ENCODE results near the gene AUTS2.
A peak's percentile ranks its signal among the peaks of the same experiment; 100 is the strongest.

AUTS2 gene

DNA sequence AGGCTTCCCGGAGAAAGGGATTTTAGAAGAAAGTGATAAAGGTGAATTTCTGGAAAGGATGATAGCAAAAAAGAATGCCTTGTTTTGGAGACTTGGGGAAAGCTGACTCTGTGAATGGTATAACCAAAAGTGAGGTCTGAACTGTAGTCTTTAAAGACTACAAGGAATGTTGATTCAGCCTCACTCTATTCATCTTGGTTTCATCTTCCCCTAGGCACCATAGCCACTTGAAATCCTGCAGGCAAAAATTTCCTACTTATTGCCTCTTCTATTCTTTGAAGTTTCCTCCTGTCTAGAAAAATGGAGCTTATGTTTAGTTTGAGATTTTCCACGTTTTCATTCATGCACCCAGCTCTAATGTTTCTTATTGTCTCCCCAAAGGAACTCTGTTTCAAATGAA lies 518.0 kb downstream of the AUTS2 start:
- no peak for DNase-seq (ENCODE audit: low read depth in 2 of 2)

DNA sequence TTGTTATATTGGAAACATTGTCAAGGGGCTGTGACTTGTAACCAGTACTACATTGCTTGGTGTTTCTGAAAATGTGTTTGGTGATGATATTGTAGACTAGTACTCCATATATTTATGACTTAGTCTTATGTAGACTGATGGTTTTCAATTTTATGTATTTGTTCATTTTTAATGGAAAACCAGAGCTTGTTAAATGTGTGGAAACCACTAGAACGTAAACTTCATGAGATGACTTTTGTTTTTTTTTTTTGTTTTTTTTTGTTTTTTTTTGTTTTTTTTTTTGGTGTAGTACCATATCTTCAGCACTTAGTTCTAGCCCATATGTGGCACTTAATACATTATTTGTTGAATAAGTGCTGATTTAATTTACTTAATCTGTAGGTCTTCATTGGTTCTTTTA lies 518.6 kb downstream of the AUTS2 start:
- DNase-seq (ENCODE audit: low read depth in 2 of 2): no peak

DNA sequence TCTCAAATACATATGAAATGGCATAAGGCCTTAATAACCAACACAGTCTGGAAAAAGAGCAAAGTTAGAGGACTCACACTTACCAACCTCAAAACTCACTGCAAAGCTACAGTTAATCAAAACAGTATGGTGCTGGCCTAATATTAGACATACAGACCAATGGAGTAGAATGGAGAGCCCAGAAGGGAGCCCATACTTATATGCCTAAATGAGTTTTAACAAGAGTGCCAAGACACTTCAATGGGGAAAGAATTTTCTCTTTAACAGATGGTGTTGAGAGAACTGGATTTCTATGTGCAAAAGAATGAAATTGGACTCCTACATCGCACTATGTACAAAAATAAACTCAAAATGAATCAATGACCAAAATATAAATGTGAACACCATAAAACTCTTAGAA lies 522.6 kb downstream of the AUTS2 start:
- DNase-seq (ENCODE audit: low read depth in 2 of 2): no peak

DNA sequence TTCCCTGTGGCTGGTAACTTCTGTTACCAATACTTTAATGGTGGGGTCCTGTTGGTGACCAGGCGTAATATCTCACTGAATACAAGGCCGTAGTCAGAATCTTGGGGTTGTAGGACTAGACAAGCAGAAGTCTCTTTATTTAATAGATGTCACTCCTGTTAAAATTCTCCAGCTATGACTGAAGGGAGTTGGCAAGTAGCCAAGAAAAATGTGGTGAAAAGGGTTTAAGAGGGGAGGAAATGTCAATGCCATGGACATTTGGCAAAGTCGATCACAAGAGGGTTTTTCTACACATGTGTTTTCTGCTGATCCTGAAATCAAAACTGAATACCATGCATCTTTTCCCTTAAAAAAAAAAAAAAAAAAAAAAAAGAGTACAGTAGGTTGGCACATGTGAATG lies 533.5 kb downstream of the AUTS2 start:
- DNase-seq (ENCODE audit: low read depth in 2 of 2): no peak

DNA sequence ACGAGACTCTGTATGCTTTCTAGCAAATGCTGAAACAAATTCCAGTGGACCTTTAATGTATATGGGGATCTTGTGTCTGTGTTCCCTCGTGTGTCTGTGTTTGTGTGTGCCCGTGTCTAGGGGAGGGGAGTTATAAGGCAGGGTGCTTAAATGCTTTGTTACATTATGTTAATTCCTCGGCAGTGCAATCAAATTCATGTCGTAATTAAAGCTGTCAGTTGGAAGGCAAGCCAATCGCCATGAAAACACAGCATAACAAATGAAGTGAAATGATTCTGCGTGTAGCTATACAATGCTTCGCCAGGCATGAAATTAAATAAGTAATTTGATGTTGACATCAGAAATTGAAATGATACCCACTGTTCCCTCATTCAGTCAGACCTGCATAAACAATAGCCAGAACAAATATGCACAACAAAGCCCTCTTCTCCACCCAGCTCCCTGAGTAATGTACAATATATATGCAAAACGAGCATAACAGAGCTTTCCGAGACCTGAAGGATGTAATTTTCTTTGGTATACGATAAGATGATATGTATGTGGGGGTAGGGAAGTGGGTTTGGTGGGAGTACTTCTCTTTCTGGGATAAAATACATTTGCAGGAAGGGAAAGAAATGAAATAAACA lies 534.1 kb downstream of the AUTS2 start:
- no peak for DNase-seq (ENCODE audit: low read depth in 2 of 2)

DNA sequence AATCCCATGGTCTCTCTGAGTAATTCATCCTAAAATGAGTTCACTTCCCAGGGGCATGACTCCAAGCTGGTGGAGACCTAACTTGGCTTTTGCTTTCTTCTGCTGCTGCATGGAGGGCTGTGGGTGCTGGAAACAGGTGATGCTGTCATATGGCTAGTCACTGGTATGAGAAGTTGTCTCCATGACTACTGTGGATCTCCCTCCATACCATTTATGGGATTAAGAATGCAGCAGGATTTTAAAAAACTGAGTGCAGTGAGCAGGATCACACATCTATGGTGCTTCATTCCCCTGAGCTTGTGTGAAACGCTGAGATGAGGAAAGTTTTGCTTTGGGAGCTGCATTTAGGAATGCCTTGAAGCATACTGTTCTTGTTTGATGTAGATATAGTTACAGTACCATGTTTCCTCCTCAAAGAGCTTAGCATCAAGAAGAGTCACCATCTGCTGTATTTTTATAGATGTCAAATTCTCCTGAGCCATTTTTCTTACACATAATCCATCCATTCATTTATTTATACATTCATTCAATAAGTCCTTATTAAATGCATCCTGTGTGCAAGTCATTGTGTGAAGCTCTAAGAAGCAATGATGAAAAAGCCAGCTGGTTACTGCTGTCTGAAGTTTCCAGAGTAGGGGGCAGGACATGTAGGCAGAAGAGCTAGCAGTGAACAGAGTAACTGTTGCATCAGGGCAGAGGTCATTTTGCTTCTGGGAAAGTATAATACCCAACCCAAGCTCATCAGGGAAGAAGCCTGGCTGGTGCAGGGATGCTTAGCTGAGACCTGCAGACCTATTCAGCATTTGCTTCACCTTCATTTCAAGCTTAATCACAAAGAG lies 534.8 kb downstream of the AUTS2 start:
- no peak for DNase-seq (ENCODE audit: low read depth in 2 of 2)

GRCh38 chr7:70134029-70134770 lies 535.9 kb downstream of the AUTS2 start:
- peak; percentile 84 to 87 for DNase-seq (ENCODE audit: low read depth in 2 of 2)

DNA sequence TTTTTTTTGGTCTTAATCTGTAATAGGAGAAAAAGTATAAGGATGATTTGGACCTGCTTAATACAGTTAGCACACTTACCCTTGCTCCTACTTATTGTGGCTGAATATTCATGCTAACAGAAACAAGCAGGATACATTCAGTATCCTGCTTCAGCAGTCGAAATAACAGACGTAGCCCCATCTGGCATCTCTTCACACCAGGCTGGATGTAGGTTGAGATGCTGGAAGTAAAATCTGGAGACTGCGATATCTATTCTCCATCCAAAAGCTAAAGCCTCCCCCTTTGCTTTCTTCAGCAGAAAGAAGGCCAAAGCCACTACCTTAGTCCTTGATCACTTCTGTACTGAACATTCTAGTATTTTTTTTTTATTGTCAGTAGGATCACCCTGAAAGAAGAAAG lies 537.4 kb downstream of the AUTS2 start:
- no peak for DNase-seq (ENCODE audit: low read depth in 2 of 2)

GRCh38 chr7:70137126-70137525 lies 538.9 kb downstream of the AUTS2 start:
- no peak for DNase-seq (ENCODE audit: low read depth in 2 of 2)

DNA sequence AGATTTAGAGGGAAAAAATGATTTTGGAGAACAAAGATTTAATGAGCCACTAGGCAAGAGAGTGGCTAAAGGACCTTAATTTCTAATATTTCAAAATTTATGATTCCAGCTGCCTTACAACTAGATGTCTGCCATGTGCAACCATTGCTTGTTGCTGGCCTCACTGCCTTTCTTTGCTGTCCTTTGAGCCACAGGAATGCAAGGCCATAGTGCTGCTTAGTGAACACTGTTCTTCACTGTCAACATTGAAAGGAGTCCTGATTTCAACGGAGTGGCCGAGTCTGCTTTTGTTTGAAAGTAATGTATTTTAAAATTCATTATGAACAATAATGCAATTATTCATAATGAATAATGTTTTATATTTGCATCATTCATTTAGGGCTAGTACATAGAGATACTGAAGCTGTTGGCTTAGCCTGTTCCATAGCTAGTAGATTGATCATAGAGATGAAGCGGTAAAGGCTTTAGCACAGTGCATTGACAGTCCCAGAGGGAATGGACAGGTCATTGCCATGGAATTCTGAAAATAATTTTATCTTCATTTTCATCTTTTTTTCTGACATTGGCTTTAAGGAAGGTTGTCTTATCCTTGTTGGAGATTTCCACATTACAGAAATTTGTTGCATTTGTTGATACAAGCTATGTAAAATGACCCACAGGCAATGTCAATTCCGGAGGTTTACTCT lies 544.1 kb downstream of the AUTS2 start:
- no peak for DNase-seq (ENCODE audit: low read depth in 2 of 2)

- peak; percentile 84 to 88 for DNase-seq (ENCODE audit: low read depth in 2 of 2)
Measured at GRCh38 chr7:70143075-70144044, 545.1 kb downstream of the AUTS2 start.

DNA sequence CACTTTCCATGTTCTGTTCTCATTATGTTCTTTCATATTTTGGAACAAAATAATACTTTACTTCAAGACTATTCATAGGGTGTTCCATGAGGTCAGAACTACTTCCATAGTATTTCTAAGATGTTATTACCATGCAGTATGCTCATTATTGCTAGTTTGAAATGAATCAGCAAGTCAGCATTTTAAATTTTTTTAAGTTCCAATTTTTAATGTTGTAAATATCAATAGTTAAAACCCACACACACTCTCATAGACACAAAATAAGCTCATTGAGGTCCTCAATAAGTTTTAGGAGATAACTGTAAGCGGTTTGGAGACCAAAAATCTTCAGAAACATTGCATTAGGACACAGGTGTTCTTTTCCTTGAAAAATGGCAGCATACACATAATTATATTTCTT lies 550.7 kb downstream of the AUTS2 start:
- DNase-seq (ENCODE audit: low read depth in 2 of 2): no peak

DNA sequence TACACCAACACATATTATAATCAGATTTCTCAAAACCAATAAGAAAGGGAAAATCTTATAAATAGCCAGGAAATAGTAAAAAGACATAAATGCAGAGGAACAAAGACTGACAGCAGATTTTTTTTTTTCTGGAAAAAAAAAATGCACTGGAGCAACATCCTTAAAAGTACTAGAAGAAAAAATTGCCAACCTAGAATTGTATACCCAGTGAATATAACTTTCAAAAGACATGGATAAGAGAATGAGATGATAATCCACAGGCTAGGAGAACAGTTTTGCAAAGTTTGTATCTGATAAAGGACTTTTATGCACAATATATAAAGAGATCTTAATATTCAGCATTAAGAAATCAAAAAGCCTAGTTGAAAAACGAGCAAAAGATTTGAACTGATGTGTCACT lies 554.0 kb downstream of the AUTS2 start:
- DNase-seq (ENCODE audit: low read depth in 2 of 2): no peak

DNA sequence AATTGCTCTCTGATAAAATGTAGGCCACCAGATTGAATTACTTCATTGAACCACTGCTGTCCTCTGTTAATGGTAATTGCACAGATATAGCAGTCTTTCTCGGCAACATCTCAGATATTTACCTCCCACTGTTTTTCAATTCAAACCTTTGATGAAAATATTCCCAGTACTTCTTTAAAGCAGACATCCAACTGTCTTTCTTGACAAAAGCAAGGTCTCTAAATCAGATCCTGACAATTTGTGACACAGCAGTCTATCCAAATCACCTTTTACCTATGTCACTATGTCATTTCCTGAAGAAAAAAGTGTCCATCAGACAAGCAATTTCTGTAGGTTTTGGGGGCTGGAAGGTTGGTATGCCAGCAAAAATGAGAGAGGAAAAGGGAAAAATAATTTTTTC lies 555.7 kb downstream of the AUTS2 start:
- DNase-seq (ENCODE audit: low read depth in 2 of 2): no peak

GRCh38 chr7:70154521-70155180 lies 556.4 kb downstream of the AUTS2 start:
- DNase-seq (ENCODE audit: low read depth in 2 of 2): no peak

- DNase-seq (ENCODE audit: low read depth in 2 of 2): no peak
Measured at GRCh38 chr7:70156057-70156456, 557.8 kb downstream of the AUTS2 start.

DNA sequence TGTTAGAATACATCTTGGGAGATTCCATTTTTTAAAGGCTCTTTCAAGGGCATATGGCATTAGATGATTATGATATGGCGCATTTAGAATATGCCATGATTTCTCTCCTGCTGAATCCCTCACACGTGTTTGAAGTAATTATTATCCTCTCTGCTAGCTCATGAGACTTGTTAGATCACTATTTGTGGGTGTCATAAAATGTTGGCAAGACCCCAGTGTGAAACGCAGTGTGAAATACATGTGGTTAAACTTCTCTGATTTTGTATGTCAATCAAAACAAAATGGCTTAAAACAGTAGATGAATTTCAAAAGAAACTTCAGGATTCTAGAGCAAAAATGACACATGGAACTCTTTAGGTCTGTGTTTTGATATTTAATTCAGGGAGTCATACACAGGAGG lies 560.8 kb downstream of the AUTS2 start:
- DNase-seq (ENCODE audit: low read depth in 2 of 2): no peak

- DNase-seq (ENCODE audit: low read depth in 2 of 2): no peak
Measured at GRCh38 chr7:70165477-70166170, 567.3 kb downstream of the AUTS2 start.

DNA sequence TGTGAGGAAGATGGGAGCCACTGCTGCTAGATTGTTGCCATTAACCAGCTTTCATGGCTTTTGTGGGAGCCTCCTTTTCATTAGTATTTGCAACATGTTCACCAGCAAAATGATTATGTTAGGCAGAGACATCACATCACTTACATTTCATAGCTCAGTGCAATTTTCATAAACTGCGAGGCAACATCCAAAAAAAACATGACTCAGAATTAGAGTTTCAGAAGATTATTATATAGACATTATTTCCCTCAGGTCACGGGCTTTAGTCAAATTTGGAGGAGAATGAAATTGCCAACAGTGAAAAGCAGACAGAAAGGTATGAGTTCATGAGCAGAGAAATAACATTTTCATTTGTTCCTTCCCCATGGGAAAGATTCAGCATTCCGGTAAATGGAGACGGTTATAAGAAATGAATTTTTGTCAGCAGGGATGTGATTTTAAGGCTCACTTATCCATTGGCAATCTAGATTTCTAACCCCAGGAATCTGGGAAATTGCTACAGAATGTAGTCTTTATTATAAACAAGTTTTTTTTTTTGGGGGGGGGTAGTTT lies 573.2 kb downstream of the AUTS2 start:
- DNase-seq (ENCODE audit: low read depth in 2 of 2): peak in 1 of 2 experiments; percentile 34
